K562 treated with DMSO at 1 percent for 4 hours (cell line): ENCODE data around the gene NBPF10. TPM values are rescaled to one million over a fixed set of nuclear protein-coding genes. Genes with fewer than 3 reads are reported as not detected.

ENCODE experiments used
- total RNA-seq: library from RNA; unstranded; fragments of 300-600 nt; gene quantifications from 2 replicates; pipeline ENCODE4 v1.2.3, GENCODE V29; 2022; ENCODE audit not compliant: insufficient read depth

The NBPF10 gene
- total RNA-seq, result 0.83 and 1.2 TPM in 2 replicates

DNA sequence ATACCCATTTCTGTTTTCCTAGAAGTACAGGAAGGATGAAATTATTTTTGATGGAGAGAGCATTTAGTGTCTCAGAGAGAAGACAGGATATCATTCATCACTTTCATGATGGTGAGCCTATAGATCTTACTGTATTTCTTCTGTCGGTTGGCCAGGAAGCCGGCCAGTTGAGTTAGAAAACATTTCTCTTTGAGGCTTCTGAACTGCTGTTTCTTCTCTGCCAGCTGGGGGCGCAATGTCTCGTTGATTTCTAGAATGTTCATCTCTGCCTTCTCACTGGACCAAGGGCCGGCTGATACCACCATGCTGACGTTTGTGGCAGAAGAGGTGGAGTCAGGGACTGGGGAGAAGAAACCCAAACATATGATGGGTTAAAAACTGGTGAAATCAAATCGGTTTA is at the start of gene NBPF10:
Gene NBPF10, minus strand, starts transcription at position 340 of the 400 bp plus-strand sequence. Its CDS starts 35 bp downstream, at position 305.

Other genes starting within 250 kb of the NBPF10 start
- 0.58 TPM in 1 of 2 replicates, not detected in the other for gene ITGA10, start 234.8 kb downstream of the NBPF10 start, total RNA-seq
- gene PEX11B, start 226.1 kb downstream of the NBPF10 start, total RNA-seq, result 17.7 and 19.4 TPM in 2 replicates
- gene RBM8A, start 217.3 kb downstream of the NBPF10 start, total RNA-seq, result 118 and 123 TPM in 2 replicates
- 7.5 and 8.5 TPM in 2 replicates for gene LIX1L, start 186.8 kb downstream of the NBPF10 start, total RNA-seq
- gene ANKRD34A, start 180.2 kb downstream of the NBPF10 start, total RNA-seq, result 1.2 TPM in 1 of 2 replicates, not detected in the other
- gene POLR3GL, start 180.1 kb downstream of the NBPF10 start, total RNA-seq, result 33.6 and 48.3 TPM in 2 replicates
- 288 and 302 TPM in 2 replicates for gene TXNIP, start 148.2 kb downstream of the NBPF10 start, total RNA-seq
- gene HJV, start 123.1 kb downstream of the NBPF10 start, total RNA-seq, result 7.4 and 8.8 TPM in 2 replicates
- gene NOTCH2NLA, start 84.2 kb upstream of the NBPF10 start, total RNA-seq, result 10.0 and 12.1 TPM in 2 replicates